ENCODE results near the gene ARHGAP40.

DNA sequence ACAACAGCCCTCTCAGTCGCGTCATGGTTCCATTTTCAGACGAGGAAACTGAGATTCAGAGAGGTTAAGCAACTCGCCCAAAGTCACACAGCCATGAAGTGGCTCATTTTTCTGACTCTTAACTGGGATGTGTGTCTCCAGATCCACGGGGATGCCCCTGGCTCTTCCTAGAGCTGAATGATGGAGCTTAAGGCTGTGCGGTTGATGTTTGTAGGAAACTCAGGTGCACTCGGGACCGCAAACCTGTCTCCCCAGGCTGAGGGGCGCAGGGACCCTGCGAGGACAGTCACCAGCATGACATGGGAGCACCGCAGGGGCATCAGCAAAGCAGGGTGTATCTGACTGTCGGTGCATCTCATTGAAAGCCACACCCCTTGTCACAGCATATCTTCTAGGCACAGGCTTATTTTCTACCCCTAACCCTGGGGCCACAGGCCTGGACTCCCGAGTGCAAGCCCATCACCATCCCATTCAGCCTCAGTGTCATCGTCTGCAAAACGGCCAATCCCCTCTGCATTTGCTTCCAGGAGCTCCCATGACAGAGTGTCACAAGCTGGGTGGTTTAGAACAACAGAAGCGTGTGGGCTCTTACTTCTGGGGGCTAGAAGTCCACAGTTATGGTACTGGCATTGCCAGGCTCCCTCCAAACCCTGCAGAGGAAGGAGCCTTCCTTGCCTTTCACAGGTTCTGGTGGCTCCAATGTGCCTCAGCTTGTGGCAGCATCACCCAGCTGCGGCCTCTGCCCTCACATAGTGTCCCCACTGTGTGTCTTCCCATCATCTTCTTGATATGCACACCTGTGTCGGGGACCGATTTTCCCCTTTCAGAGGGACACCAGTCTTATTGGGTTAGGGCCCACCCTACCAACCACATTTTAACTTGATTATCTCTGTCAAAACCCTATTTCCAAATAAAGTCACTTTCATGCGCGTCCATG is 9.9 kb upstream of the ARHGAP40 start:
- TF ChIP-seq, protein P1, sequence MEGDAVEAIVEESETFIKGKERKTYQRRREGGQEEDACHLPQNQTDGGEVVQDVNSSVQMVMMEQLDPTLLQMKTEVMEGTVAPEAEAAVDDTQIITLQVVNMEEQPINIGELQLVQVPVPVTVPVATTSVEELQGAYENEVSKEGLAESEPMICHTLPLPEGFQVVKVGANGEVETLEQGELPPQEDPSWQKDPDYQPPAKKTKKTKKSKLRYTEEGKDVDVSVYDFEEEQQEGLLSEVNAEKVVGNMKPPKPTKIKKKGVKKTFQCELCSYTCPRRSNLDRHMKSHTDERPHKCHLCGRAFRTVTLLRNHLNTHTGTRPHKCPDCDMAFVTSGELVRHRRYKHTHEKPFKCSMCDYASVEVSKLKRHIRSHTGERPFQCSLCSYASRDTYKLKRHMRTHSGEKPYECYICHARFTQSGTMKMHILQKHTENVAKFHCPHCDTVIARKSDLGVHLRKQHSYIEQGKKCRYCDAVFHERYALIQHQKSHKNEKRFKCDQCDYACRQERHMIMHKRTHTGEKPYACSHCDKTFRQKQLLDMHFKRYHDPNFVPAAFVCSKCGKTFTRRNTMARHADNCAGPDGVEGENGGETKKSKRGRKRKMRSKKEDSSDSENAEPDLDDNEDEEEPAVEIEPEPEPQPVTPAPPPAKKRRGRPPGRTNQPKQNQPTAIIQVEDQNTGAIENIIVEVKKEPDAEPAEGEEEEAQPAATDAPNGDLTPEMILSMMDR (IDR thresholded peaks at IDR 0.05; ENCODE audit: borderline replicate concordance, extremely low read depth, low read length, poor library complexity, severe bottlenecking): no peak
- no peak for TF ChIP-seq EZH2 (IDR thresholded peaks at IDR 0.05; ENCODE audit: borderline replicate concordance, low read depth, low read length, severe bottlenecking)
